Peyer's patch (tissue), 4 donors: ENCODE results near the gene UNC93A. TPM values are rescaled to one million over a fixed set of nuclear protein-coding genes. Genes with fewer than 3 reads are reported as not detected.

Experiments used
- DNase-seq, 3 donors: peaks; one replicate each; pipeline ENCODE4 v3.0.0-alpha.2; 2017 to 2019
- H3K27ac ChIP-seq, 4 donors: fragments of 200-600 bp; sonication (generic); one replicate each; pipeline ENCODE4 v1.5.1; 2016 to 2019
- H3K27me3 ChIP-seq, 2 donors: fragments of 200-600 bp; sonication (generic); one replicate each; pipeline ENCODE4 v1.5.1; 2019
- H3K36me3 ChIP-seq, 3 donors: fragments of 200-600 bp; sonication (generic); one replicate each; pipeline ENCODE4 v1.5.1; 2016 to 2019
- H3K4me1 ChIP-seq, 4 donors: fragments of 200-600 bp; sonication (generic); one replicate each; pipeline ENCODE4 v1.5.1; 2016 to 2019
- H3K4me3 ChIP-seq, 4 donors: fragments of 200-600 bp; sonication (generic); 1 replicate in 3 of 4; 2 replicates in 1 of 4; pipeline ENCODE4 v1.5.1; 2016 to 2019; ENCODE audit warnings: mild to moderate bottlenecking in 1 of 4
- H3K9me3 ChIP-seq, 4 donors: fragments of 200-600 bp; sonication (generic); one replicate each; pipeline ENCODE4 v1.5.1; 2016 to 2019; ENCODE audit warnings: mild to moderate bottlenecking in 1 of 4
- POLR2A ChIP-seq, 2 donors: fragments of 450-650 bp; IDR thresholded peaks; one replicate each; pipeline ENCODE4 v1.5.1; 2017; ENCODE audit warnings: antibody characterized with exemption in 2 of 2, mild to moderate bottlenecking in 2 of 2, moderate library complexity in 2 of 2
- total RNA-seq, 4 donors: library from RNA; depleted of rRNA; stranded (reverse); fragments of >200 nt; gene quantifications; one replicate each; pipeline ENCODE4 v1.1.0, GENCODE V29; 2016
- TF ChIP-seq, protein P1 (sequence below), 6 experiments: fragments of 450-650 bp in 4 of 6; fragments of 200-600 bp in 2 of 6; sonication (generic) in 1 of 6; IDR thresholded peaks; one replicate each; pipeline ENCODE4 v1.5.1; 2017 to 2019; ENCODE audit warnings: antibody characterized with exemption in 6 of 6, mild to moderate bottlenecking in 3 of 6, moderate library complexity in 1 of 6

UNC93A gene
- total RNA-seq, 4 donors from 2014 or later, result 10.2 to 17.2 (median 11.5) TPM; not detected in 1

DNA sequence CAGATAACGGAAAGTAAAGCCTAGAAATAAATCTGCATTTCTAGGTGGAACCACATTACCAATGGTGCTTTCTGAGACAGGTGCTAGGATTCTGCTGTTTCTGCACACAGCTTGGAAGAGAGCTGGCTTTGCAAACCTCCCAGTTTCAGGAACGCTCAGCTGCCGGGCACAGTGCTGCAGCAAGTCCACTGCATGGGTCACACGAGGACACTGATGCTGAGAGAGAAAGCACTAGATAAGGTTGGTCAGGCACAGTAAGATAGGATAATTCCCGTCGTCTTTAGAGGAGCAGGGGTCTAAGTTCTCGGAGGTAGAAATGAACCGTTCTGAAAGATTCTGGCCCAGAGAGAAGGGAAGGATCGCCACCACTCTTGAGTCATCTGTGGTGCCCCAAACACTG is 11.0 kb downstream of the UNC93A start:
- no peak overlapping the region for H3K4me3 ChIP-seq
- DNase-seq, result peak in 1 of 3 donors; percentile 25
- H3K27ac ChIP-seq, result no peak overlapping the region
- H3K4me1 ChIP-seq, result no peaks in the 10 kb centered on the region
- no peaks in the 10 kb centered on the region for H3K27me3 ChIP-seq
- no peaks in the 10 kb centered on the region for H3K36me3 ChIP-seq
- TF ChIP-seq, protein P1, sequence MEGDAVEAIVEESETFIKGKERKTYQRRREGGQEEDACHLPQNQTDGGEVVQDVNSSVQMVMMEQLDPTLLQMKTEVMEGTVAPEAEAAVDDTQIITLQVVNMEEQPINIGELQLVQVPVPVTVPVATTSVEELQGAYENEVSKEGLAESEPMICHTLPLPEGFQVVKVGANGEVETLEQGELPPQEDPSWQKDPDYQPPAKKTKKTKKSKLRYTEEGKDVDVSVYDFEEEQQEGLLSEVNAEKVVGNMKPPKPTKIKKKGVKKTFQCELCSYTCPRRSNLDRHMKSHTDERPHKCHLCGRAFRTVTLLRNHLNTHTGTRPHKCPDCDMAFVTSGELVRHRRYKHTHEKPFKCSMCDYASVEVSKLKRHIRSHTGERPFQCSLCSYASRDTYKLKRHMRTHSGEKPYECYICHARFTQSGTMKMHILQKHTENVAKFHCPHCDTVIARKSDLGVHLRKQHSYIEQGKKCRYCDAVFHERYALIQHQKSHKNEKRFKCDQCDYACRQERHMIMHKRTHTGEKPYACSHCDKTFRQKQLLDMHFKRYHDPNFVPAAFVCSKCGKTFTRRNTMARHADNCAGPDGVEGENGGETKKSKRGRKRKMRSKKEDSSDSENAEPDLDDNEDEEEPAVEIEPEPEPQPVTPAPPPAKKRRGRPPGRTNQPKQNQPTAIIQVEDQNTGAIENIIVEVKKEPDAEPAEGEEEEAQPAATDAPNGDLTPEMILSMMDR (IDR thresholded peaks at IDR 0.05), result no peak
- no peak for TF ChIP-seq POLR2A (IDR thresholded peaks at IDR 0.05)
- H3K9me3 ChIP-seq, result no peaks in the 10 kb centered on the region

DNA sequence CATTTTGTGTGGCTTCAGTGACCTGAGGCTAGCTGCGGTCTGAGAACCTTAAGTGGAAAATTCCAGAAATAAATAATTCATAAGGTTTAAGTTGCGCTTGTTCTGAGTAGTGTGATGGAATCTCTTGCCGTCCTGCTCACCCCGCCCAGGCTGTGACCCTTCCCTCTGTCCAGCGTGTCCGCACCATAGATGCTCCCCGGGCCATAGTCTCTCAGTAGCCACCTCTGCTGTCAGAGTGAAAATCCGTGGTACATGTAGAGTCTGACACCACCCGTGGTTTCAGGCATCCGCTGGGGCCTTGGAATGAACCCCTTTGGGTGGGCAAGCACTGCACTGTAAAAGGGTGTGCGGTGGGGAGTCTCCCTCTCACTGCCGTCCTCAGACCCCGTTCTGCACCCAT is 11.7 kb downstream of the UNC93A start:
- Histone ChIP-seq H3K27me3 (no peaks in the 10 kb centered on the region), H3K4me1 (no peaks in the 10 kb centered on the region), H3K9me3 (no peaks in the 10 kb centered on the region), H3K27ac (no peak overlapping the region), H3K36me3 (no peaks in the 10 kb centered on the region), H3K4me3 (no peak overlapping the region)
- DNase-seq, result peak in 1 of 3 donors; percentile 14
- no peak for TF ChIP-seq POLR2A (IDR thresholded peaks at IDR 0.05)
- TF ChIP-seq, protein P1 (IDR thresholded peaks at IDR 0.05), result no peak

DNA sequence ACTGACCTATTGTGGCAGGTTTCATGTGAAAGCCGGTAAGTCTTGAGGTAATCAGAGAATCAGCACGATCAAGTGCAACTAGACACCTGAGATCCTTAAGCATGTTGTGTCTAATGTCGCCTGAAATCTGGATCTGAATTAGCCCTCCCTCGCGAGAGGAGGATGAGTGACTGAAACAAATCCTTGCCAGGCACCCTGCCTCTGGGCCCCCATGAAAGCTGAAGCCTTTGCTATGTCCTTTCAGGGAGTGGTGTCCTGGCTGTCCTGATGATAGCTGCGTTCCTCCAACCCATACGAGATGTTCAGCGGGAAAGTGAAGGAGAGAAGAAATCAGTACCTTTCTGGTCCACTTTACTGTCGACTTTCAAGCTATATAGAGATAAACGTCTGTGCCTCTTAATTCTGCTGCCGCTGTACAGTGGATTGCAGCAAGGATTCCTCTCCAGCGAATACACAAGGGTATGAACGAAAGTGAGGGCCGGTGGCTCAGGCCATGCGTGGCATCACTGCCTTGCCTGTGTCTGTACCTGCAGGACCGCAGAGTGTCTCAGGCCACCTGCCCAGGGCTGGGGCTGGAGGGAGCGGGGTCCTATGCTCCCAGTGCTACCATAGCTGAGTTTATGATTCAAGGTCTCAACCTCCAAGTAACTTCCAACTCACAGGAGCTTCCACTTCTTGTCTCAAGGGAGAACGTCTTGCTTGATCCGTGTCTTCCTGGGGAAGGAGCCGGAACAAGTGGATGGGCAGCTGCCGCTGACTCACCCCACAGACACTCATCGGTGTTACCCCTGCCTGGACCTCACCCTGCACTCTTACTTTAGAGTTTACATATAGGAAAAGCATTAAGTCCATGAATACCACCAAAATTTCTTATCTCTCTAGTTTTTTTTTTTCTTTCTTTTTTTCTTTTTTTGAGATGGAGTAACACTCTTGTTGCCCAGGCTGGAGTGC is 12.8 kb downstream of the UNC93A start:
- no peaks in the 10 kb centered on the region for H3K27me3 ChIP-seq

DNA sequence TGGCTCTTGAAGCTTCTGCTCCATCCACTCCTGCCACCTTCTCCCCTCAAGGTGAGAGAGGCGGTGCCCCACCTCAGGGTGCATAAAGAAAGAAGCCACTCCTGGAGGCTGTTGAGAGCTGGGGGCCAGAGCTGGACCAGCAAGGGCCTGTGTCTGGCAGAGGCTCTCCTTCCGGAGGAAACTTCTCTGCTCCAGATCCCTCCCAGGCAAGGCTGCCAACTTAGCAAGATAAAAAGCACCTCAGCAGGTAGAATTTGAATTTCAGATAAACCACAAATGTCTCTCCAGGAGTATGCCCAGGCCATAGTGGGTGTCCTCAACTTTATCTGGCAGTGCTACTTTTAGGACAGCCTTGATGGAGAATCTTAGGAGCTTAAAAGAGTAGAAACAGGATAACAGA is 13.8 kb downstream of the UNC93A start:
- Histone ChIP-seq H3K27ac (no peak overlapping the region), H3K27me3 (no peaks in the 10 kb centered on the region), H3K36me3 (no peaks in the 10 kb centered on the region), H3K9me3 (no peaks in the 10 kb centered on the region), H3K4me1 (no peaks in the 10 kb centered on the region), H3K4me3 (no peak overlapping the region)
- DNase-seq, result no peak
- TF ChIP-seq POLR2A (IDR thresholded peaks at IDR 0.05), result no peak
- TF ChIP-seq, protein P1 (IDR thresholded peaks at IDR 0.05), result no peak

More for the DNA sequence above, 12.8 kb downstream of the UNC93A start:
- no peaks in the 10 kb centered on the region for H3K9me3 ChIP-seq
- H3K36me3 ChIP-seq, result no peaks in the 10 kb centered on the region
- no peak overlapping the region for H3K27ac ChIP-seq
- no peak overlapping the region for H3K4me3 ChIP-seq
- no peaks in the 10 kb centered on the region for H3K4me1 ChIP-seq
- DNase-seq, result peak in 1 of 3 donors; percentile 26
- TF ChIP-seq POLR2A (IDR thresholded peaks at IDR 0.05), result no peak
- TF ChIP-seq, protein P1 (IDR thresholded peaks at IDR 0.05), result no peak

DNA sequence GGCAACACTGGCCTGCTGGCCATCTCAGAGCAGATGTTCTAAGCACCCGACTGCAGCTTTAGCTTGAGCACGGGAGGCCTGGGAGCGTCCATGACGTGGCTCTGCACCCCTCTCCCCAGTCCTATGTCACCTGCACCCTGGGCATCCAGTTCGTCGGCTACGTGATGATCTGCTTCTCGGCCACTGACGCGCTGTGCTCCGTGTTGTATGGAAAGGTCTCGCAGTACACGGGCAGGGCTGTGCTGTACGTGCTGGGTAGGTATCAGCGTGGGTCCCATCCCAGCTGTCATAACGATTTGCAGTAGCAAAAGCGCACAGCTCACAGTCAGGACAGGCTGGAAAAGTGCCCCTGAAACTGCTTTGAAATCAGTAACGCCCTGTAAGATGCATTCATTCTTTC is 14.7 kb downstream of the UNC93A start:
- no peaks in the 10 kb centered on the region for H3K27me3 ChIP-seq
- no peak overlapping the region for H3K27ac ChIP-seq
- no peaks in the 10 kb centered on the region for H3K36me3 ChIP-seq
- no peak overlapping the region for H3K4me3 ChIP-seq
- DNase-seq, result no peak
- no peaks in the 10 kb centered on the region for H3K9me3 ChIP-seq
- no peaks in the 10 kb centered on the region for H3K4me1 ChIP-seq
- TF ChIP-seq, protein P1 (IDR thresholded peaks at IDR 0.05), result no peak
- TF ChIP-seq POLR2A (IDR thresholded peaks at IDR 0.05), result no peak
